Vagina (tissue), 2 donors: ENCODE data around the gene SIGLEC11.

Source experiments
- CTCF ChIP-seq, 3 experiments: fragments of 450-650 bp in 2 of 3; fragments of 200-600 bp in 1 of 3; sonication (generic) in 1 of 3; IDR thresholded peaks; one replicate each; pipeline ENCODE4 v1.5.1; 2017 to 2019; ENCODE audit warnings: antibody characterized with exemption in 3 of 3, mild to moderate bottlenecking in 2 of 3, moderate library complexity in 2 of 3
- POLR2A ChIP-seq, 2 donors: fragments of 450-650 bp; IDR thresholded peaks; one replicate each; pipeline ENCODE4 v1.6.1; 2017; ENCODE audit warnings: antibody characterized with exemption in 2 of 2, mild to moderate bottlenecking in 2 of 2, moderate library complexity in 2 of 2

GRCh38 chr19:49937750-49938381, 23.1 kb downstream of the SIGLEC11 start:
- TF ChIP-seq POLR2A (IDR thresholded peaks at IDR 0.05): no peak
- peak; percentile 92 to 93 (median 92) for TF ChIP-seq CTCF (IDR thresholded peaks at IDR 0.05)
